Epithelial cell of esophagus (primary cell): ENCODE results near the gene SNCAIP.
A peak's percentile ranks its signal among the peaks of the same experiment; 100 is the strongest.

Experiments
- DNase-seq: peaks from one replicate; pipeline ENCODE4 v3.0.0; 2010; ENCODE audit warnings: low read depth
- H3K4me3 ChIP-seq: 2 replicates; pipeline ENCODE4 v1.5.1; 2011; ENCODE audit warnings: mild to moderate bottlenecking, low read length, control low read depth
- CTCF ChIP-seq: IDR thresholded peaks from 2 replicates; pipeline ENCODE4 v1.5.1; 2011; ENCODE audit warnings: low read depth, mild to moderate bottlenecking, low read length, control low read depth, inconsistent platforms; ENCODE audit not compliant: insufficient read depth; ENCODE audit errors: missing control alignments

The SNCAIP gene

GRCh38 chr5:122287101-122287500 lies 24.9 kb upstream of the SNCAIP start:
- no peak for DNase-seq
- H3K4me3 ChIP-seq, result no peak overlapping the region
- no peak for TF ChIP-seq CTCF

DNA sequence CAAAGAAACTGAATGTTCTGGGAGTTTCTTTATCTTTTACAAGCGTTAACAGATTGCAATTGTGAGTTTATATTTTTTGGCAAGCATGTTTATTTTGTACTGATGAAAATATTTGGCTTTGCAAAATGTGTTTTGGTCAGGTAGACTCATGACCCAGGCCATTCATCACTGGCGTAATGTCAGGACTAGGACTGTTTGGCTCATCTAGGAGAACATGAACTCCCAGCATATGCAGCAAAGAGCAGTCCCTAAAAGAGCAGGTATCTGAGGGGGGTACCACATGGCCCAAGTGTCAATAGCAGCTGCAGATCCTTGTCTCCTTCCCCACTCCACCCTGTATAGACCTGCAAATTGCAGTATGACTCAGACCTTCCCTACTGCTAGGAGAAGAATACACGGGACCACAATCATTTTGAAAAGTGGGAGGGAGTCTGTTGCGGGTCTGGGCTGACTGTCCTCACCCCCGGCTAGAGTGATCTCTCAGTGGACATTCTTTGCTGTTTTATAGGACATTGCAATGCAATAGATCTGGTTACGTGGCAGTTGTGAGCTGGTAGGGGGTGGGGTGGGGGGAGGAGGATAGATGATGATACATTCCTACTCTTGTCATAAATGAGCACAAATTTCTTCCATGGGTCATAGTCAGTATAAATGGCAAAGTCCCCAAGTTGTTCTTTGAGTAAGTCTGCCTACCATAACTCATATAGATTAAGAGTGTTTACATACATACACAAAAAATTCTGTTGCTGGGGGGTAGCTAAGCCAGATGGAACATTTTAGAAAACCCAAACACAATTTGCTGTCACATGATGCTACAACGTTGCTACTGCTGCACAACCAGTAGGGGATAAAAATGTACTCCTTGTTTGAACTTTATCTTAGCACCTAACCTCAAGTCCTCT lies 20.8 kb upstream of the SNCAIP start:
- TF ChIP-seq CTCF, result no peak
- no peak for DNase-seq
- no peak overlapping the region for H3K4me3 ChIP-seq

DNA sequence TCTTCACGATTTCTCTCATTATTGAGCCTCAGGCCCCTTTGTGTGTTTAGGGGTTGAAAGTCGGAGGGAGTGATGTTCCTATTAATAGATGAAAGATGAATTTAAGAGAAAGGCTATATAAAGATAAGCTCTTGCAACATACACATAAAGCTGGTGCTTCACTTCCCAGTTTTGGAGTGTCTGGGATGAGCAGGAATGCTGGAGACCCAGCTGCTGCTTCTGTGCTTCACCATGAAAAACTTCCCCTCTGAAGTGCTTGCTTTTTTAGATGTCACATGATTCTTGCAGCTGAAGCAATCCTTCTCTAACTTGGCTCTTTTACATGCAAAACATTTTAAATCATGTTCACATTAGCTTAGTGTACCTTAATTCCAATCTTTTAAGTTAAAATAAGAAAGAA lies 19.7 kb upstream of the SNCAIP start:
- no peak for DNase-seq
- no peak for TF ChIP-seq CTCF
- H3K4me3 ChIP-seq, result no peak overlapping the region

GRCh38 chr5:122295138-122295537 lies 16.9 kb upstream of the SNCAIP start:
- DNase-seq, result no peak
- TF ChIP-seq CTCF, result peak; percentile 11
- no peak overlapping the region for H3K4me3 ChIP-seq

GRCh38 chr5:122296871-122297270 lies 15.2 kb upstream of the SNCAIP start:
- no peak for TF ChIP-seq CTCF
- DNase-seq, result no peak
- H3K4me3 ChIP-seq, result no peak overlapping the region

GRCh38 chr5:122297587-122298298 lies 14.3 kb upstream of the SNCAIP start:
- no peak for DNase-seq
- H3K4me3 ChIP-seq, result no peak overlapping the region
- TF ChIP-seq CTCF, result no peak
